ENCODE results near the gene IMPDH1. TPM values are rescaled to one million over a fixed set of nuclear protein-coding genes. Genes with fewer than 3 reads are reported as not detected.

The IMPDH1 gene
- total and polyA plus RNA-seq, 10 of the 15 experiments (the other 5 are each of a cell fraction or from before 2014, with no cell fraction given) = 0.50 to 61.3 (median 41.8) TPM

GRCh38 chr7:128350708-128351295, 59.0 kb downstream of the IMPDH1 start (continued):
- TF ChIP-seq, protein P1, sequence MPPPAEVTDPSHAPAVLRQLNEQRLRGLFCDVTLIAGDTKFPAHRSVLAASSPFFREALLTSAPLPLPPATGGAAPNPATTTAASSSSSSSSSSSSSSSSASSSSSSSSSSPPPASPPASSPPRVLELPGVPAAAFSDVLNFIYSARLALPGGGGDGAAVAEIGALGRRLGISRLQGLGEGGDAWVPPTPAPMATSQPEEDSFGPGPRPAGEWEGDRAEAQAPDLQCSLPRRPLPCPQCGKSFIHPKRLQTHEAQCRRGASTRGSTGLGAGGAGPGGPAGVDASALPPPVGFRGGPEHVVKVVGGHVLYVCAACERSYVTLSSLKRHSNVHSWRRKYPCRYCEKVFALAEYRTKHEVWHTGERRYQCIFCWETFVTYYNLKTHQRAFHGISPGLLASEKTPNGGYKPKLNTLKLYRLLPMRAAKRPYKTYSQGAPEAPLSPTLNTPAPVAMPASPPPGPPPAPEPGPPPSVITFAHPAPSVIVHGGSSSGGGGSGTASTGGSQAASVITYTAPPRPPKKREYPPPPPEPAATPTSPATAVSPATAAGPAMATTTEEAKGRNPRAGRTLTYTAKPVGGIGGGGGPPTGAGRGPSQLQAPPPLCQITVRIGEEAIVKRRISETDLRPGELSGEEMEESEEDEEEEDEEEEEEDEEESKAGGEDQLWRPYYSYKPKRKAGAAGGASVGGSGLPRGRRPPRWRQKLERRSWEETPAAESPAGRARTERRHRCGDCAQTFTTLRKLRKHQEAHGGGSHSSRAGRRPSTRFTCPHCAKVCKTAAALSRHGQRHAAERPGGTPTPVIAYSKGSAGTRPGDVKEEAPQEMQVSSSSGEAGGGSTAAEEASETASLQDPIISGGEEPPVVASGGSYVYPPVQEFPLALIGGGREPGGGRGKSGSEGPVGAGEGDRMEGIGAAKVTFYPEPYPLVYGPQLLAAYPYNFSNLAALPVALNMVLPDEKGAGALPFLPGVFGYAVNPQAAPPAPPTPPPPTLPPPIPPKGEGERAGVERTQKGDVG (CRISPR knock-in tag; IDR thresholded peaks at IDR 0.05) = no peak
- TF ChIP-seq SP1 (IDR thresholded peaks at IDR 0.05; ENCODE audit: low read depth, low read length) (no peak), SMC3 (IDR thresholded peaks at IDR 0.05; ENCODE audit: borderline replicate concordance, low read length) (no peak), ZNF207 (IDR thresholded peaks at IDR 0.05; ENCODE audit: borderline replicate concordance) (no peak), BCL3 (IDR thresholded peaks at IDR 0.05; ENCODE audit: borderline replicate concordance, insufficient read depth, low read depth, low read length, poor library complexity, severe bottlenecking) (no peak), SUPT20H (IDR thresholded peaks at IDR 0.05; ENCODE audit: borderline replicate concordance, control insufficient read depth, low read depth, low read length) (no peak), MTA3 (IDR thresholded peaks at IDR 0.05; ENCODE audit: borderline replicate concordance, low read length) (no peak)

GRCh38 chr7:128349466-128349825, 60.3 kb downstream of the IMPDH1 start:
- 24% methylated on average over 4 of the region's 4 CpGs for WGBS (ENCODE audit: insufficient coverage, insufficient replicate concordance, low lambda C conversion rate, missing lambda C conversion rate)
- ChIA-PET POLR2A (interaction anchor here (0.6 kb wide), 1 partner anchor 122 kb away, joined by 4 read pairs; no protein-coding TSS in a partner anchor), CTCF (no interaction called here), SMC1A (ENCODE audit: uncharacterized antibody, unreplicated experiment) (no interaction called here), RAD21 (ENCODE audit: unreplicated experiment) (interaction anchor here (2.9 kb wide), 1 partner anchor 37 kb away, joined by 24 read pairs; no protein-coding TSS in a partner anchor)
- intact Hi-C loops (cut with micrococcal nuclease; ENCODE audit: unreplicated experiment) = no loop called here
- Histone ChIP-seq H3K27me3 (replicated peaks in 1 of 2; ENCODE audit: control insufficient read depth in 2 of 2, insufficient read depth in 2 of 2, low read length in 1 of 2) (peaks cover 0 to 8% of the 10 kb centered on the region in 2 experiments; a peak in 3 of 4 replicates), H2AFZ (ENCODE audit: control insufficient read depth, low read depth, low read length) (no peak overlapping the region), H3K4me2 (ENCODE audit: control insufficient read depth, insufficient read depth) (no peak overlapping the region), H3K9ac (ENCODE audit: control insufficient read depth, insufficient read depth, low read length) (no peak overlapping the region), H3K36me3 (ENCODE audit: control insufficient read depth in 2 of 2, insufficient read depth in 2 of 2, low read length in 1 of 2) (no peaks in the 10 kb centered on the region), H3K4me3 (no peak overlapping the region), H3K4me1 (ENCODE audit: control insufficient read depth, insufficient read depth, low read length) (no peaks in the 10 kb centered on the region), H3K79me2 (ENCODE audit: control insufficient read depth, insufficient read depth, low read length) (no peaks in the 10 kb centered on the region), H3K9me3 (replicated peaks; ENCODE audit: control insufficient read depth, insufficient read depth, low read length) (no peaks in the 10 kb centered on the region), H4K20me1 (ENCODE audit: control insufficient read depth, insufficient read depth) (no peaks in the 10 kb centered on the region), H3K27ac (ENCODE audit: control insufficient read depth, insufficient read depth) (no peak overlapping the region)
- BruUV-seq (replicated peaks) = no TSS peak
- DNase-seq (ENCODE audit: low read depth, low spot score) (no peak), ATAC-seq (no peak), FAIRE-seq (no peak)
- in situ Hi-C loops (cut with MboI) = no loop called here
- TF ChIP-seq, protein P2, sequence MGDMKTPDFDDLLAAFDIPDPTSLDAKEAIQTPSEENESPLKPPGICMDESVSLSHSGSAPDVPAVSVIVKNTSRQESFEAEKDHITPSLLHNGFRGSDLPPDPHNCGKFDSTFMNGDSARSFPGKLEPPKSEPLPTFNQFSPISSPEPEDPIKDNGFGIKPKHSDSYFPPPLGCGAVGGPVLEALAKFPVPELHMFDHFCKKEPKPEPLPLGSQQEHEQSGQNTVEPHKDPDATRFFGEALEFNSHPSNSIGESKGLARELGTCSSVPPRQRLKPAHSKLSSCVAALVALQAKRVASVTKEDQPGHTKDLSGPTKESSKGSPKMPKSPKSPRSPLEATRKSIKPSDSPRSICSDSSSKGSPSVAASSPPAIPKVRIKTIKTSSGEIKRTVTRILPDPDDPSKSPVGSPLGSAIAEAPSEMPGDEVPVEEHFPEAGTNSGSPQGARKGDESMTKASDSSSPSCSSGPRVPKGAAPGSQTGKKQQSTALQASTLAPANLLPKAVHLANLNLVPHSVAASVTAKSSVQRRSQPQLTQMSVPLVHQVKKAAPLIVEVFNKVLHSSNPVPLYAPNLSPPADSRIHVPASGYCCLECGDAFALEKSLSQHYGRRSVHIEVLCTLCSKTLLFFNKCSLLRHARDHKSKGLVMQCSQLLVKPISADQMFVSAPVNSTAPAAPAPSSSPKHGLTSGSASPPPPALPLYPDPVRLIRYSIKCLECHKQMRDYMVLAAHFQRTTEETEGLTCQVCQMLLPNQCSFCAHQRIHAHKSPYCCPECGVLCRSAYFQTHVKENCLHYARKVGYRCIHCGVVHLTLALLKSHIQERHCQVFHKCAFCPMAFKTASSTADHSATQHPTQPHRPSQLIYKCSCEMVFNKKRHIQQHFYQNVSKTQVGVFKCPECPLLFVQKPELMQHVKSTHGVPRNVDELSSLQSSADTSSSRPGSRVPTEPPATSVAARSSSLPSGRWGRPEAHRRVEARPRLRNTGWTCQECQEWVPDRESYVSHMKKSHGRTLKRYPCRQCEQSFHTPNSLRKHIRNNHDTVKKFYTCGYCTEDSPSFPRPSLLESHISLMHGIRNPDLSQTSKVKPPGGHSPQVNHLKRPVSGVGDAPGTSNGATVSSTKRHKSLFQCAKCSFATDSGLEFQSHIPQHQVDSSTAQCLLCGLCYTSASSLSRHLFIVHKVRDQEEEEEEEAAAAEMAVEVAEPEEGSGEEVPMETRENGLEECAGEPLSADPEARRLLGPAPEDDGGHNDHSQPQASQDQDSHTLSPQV (IDR thresholded peaks at IDR 0.05) = no peak
- no peak for TF ChIP-seq ZSCAN29 (IDR thresholded peaks at IDR 0.05)
- TF ChIP-seq MTA2 (IDR thresholded peaks at IDR 0.05; ENCODE audit: low read depth) = no peak
- TF ChIP-seq BACH1 (IDR thresholded peaks at IDR 0.05; ENCODE audit: borderline replicate concordance) = no peak
- TF ChIP-seq, protein P3, sequence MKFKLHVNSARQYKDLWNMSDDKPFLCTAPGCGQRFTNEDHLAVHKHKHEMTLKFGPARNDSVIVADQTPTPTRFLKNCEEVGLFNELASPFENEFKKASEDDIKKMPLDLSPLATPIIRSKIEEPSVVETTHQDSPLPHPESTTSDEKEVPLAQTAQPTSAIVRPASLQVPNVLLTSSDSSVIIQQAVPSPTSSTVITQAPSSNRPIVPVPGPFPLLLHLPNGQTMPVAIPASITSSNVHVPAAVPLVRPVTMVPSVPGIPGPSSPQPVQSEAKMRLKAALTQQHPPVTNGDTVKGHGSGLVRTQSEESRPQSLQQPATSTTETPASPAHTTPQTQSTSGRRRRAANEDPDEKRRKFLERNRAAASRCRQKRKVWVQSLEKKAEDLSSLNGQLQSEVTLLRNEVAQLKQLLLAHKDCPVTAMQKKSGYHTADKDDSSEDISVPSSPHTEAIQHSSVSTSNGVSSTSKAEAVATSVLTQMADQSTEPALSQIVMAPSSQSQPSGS (IDR thresholded peaks at IDR 0.05; ENCODE audit: low read length) = no peak
- TF ChIP-seq SIN3A (IDR thresholded peaks at IDR 0.05; ENCODE audit: low read depth, low read length) = no peak

Measured in GM12878 (cell line).